GM12801 (cell line): ENCODE measurements around the gene NUP93.

ENCODE experiments used
- TF ChIP-seq, protein P1 (sequence below): IDR thresholded peaks from one replicate; pipeline ENCODE4 v1.5.1; 2011; ENCODE audit warnings: control low read depth; ENCODE audit not compliant: insufficient read length; ENCODE audit errors: extremely low read depth

Gene NUP93

DNA sequence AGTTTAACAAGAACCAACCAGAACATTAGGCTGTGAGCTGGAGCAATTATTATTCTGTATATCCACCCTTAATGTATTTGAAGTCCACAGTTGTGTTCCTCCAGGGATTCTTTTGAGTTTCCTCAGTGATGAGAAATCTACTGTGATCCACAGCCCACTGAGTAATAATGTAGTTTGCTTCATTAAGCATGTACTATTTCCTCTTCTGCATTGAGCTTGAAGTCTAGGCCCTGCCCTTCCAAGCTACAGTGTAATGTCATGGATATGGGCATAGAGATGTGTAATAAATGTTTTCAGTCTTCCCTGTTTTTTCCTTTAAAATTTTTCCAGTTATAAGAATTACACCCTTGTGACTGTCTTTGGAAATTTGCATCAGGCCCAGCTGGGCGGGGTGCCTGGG is 98.7 kb downstream of the NUP93 start:
- TF ChIP-seq, protein P1, sequence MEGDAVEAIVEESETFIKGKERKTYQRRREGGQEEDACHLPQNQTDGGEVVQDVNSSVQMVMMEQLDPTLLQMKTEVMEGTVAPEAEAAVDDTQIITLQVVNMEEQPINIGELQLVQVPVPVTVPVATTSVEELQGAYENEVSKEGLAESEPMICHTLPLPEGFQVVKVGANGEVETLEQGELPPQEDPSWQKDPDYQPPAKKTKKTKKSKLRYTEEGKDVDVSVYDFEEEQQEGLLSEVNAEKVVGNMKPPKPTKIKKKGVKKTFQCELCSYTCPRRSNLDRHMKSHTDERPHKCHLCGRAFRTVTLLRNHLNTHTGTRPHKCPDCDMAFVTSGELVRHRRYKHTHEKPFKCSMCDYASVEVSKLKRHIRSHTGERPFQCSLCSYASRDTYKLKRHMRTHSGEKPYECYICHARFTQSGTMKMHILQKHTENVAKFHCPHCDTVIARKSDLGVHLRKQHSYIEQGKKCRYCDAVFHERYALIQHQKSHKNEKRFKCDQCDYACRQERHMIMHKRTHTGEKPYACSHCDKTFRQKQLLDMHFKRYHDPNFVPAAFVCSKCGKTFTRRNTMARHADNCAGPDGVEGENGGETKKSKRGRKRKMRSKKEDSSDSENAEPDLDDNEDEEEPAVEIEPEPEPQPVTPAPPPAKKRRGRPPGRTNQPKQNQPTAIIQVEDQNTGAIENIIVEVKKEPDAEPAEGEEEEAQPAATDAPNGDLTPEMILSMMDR, result no peak

DNA sequence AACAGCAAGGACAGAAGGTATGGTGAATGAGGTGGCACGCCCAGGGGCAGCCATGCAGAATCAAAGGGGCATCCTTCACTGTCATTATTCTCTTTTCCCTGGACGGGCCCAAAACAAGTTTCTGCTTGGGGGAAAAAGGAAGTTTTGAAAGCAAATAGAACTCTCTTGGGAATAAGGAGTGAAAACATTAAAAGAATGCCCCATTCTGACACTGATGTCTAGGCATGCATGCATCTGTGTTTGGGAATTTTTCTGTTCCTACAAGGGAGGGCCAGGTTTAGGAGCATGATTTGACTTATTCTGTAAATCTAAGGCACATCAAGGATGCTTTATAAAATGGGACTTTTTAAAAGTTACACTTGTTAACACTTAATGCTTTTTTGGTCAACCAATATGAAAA is 100.7 kb downstream of the NUP93 start:
- TF ChIP-seq, protein P1, result no peak

DNA sequence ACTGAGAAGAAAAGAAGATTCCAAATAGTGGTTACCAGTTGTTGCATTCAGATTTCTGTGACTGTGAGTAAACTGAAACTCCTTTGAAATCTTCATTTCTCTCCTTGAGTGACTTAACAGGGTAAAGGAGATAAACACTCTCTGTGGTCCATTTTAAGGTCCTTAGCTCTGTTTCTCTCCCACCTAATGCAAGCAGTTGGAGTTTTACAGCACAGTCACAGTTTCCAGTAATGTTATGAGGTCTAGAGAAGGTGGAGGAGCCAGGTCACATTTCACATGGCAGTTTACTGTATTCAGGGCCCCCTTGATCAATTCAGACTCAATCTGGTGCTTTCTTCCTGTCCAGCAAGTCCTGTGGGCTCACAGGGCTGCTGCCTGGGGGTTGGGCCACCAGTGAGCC is 102.8 kb downstream of the NUP93 start:
- TF ChIP-seq, protein P1, result no peak

DNA sequence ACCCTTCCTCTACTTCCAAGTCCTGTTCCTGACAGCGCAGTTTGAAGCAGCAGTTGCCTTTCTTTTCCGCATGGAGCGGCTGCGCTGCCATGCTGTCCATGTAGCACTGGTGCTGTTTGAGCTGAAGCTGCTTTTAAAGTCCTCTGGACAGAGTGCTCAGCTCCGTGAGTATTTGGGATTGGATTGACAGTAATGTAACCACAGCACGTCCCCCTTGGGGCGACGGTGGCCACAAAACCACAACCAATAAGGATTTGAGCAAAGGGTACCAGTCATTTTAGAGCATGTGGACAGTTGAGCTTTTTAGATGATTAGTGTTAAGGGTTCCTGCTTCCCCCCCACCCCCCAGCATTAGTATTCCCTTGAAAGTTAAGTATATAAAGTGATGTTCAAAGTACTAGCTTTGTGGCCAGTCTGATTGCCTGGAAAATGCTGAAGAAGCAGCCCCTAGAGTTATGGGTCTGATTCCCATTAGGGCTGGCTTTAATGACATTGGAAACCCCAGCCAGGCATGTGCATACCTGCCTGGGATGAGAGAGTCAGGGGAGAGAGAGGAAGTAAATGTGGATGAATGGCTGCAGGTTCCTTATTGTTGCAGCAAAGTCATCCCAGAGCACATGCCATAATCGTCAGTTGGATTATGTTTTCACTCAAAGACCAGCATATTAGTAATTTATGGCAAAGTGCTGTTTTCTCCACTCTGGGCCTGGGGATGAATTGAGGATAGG is 103.5 kb downstream of the NUP93 start:
- TF ChIP-seq, protein P1, result no peak

DNA sequence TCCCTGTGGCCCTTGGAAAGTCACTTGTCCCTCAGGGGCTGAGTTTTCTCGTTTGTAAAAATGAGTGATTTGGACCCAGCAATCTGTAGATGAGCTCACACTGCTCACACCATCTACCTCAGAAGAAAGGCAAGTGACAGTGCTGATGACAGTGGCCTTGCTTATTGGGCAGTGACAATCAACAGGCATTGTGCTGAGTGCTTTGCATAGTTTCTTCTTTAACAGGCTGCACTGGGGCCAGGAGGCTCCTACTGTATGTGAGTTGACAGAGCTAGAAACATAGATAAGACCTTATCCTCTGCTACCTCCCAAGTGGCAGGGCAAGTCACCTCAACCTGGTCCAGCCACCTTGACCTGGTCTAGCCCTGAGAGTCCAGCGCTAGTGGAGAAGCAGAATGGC is 105.4 kb downstream of the NUP93 start:
- TF ChIP-seq, protein P1, result no peak

DNA sequence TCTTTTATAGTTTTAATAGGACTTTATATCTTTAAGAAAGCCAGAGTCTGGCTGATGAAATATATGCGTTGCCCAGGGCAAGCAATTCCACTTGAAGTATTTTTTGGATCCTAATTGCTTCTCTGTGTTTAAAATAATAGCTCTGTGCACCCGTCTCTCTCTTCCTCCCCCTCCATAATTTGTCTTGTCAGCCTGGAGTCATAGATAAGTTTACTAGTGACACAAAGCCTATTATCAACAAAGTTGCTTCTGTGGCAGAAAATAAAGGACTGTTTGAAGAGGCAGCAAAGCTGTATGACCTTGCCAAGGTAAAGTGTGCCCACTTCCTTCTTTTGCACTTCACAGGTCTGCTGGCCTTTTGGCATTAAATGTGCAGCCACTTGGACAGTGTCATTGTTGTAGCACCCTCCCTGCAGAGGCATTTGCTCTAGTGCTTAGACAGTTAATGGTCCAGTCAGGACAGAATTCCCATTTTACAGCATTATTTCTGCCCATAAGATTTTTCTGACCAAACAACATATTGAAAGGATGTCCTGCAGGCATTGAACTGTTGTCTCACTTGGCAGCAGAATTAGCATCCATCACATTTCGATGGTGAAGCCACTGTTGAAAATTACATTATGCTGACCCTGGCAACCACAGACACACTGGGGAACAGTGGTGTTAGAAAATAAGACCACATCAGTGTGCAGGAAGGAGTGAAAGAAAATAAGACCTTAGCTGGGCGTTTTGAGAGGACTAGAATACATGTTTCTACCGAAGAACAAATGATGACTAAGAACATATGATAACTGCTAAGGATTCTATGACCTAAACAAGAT is 106.7 kb downstream of the NUP93 start:
- TF ChIP-seq, protein P1, result no peak

DNA sequence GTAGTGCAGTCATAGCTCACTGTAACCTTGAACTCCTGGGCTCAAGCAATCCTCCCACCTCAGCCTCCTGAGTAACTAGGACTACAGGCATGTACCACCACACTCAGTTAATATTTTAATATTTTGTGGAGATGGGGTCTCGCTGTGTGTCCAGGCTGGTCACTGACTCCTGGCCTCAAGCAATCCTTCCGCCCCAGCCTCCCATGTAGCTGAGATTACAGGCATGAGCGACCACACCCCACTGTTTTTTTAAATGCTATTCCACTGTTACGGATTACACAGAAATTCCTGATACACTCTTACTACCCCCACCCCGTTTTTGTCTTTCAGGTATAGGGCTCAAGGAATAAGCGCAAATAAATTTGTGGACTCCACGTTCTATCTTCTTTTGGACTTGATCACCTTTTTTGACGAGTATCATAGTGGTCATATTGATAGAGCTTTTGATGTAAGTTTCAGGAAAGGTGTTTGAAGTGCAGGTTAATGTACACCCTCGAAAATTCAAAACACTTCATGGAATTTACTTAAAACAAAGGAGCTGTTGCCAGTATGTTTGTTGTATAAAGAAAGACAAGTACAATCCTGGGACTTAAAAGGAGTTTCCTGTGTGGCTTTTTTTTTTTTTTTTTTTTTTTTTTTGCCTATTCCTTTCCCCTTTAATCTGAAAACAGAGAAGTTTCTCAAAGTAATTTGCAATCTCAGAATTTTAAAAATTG is 108.9 kb downstream of the NUP93 start:
- TF ChIP-seq, protein P1, result no peak
